Measurements from ENCODE around the gene JAKMIP2.

JAKMIP2 gene

DNA sequence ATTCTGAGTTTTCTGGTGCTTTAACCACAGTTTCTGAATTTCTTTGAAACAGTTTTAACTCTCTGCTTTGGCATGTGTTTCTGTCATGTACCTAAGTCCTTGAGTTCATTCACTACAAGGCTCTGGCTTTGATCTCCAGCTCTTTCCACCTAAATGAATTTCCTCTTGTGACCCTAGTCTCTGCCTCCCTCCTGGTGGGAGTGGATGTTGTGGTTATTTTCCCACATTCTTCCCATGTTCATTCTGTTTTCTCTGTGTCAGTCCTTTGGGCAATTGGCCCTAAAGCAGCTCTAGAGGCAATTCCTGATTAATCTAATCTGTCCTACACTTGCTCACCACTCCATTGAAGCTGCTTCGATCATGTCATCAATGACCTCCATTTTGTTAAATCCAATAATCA lies 244.3 kb downstream of the JAKMIP2 start:
- no peak for DNase-seq (ENCODE audit: low spot score)
- TF ChIP-seq, protein P1, sequence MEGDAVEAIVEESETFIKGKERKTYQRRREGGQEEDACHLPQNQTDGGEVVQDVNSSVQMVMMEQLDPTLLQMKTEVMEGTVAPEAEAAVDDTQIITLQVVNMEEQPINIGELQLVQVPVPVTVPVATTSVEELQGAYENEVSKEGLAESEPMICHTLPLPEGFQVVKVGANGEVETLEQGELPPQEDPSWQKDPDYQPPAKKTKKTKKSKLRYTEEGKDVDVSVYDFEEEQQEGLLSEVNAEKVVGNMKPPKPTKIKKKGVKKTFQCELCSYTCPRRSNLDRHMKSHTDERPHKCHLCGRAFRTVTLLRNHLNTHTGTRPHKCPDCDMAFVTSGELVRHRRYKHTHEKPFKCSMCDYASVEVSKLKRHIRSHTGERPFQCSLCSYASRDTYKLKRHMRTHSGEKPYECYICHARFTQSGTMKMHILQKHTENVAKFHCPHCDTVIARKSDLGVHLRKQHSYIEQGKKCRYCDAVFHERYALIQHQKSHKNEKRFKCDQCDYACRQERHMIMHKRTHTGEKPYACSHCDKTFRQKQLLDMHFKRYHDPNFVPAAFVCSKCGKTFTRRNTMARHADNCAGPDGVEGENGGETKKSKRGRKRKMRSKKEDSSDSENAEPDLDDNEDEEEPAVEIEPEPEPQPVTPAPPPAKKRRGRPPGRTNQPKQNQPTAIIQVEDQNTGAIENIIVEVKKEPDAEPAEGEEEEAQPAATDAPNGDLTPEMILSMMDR (IDR thresholded peaks at IDR 0.05): no peak
- H3K27ac ChIP-seq: no peak overlapping the region
- no peak overlapping the region for H3K4me3 ChIP-seq
